ENCODE measurements around the gene GAS2L1.

Gene GAS2L1

DNA sequence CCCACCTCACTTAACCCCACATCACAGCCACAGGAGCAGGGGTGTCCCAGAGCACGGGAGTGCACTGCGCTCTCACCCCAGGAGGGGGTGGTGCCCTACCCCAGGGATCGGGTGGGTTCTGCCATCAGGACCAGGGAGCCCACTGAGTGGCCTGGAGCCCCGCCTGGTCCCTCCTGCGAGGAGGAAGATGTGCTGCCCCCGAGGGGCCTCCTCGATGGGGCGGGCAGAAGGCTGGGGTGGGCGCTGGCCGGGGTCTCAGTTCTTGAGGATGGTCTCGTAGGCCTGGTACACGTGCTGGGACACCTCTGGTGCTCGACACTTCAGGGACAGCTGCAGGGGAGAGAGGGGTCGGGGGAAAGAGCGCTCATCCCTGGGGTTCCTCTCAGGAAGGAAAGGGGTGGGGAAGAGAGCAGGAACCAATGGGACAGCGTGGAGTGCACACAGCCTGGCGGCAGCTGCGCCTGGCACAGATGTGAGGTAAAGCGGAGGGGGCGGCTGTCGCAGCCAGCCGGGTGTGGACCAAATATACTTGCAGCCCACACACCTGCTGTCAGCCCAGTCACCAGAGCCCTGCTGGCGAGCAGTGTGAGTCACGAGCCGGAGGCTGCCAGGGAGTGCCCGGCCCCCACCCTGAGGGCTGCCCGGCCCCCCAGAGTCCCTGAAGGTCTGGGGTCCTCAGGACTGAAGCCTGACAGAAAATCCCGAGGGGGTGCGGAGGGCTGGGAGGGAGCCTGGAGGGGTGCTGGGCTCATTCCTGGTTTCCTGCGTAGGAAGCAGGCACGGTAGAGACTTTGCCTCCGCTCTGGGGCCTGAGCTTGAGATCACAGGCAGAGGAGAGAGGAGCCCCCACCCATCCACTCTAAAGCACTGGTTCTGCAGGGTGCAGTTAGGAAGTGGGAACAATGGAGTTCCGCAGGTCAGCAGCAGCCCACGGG, 22.4 kb downstream of the GAS2L1 start:
- DNase-seq, result no peak

DNA sequence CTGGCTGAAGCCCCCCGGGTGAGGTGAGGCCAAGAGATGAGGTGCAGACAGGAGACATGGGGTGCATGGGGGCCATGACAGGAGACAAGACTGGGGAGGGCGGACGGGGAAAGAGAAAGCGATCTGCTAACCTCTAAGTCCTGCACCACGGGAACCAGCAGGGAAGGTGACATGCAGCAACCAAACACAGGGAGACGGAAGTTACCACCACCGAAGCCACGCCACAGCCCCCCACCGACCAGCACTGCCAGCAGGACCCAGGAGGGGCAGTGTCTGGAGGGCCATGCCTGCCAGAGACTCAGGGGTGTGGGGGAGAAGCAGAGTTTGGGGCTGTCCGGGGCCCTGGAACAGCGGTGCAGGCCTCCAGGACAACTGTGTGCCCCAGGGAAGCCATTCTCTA, 23.1 kb downstream of the GAS2L1 start:
- no peak for DNase-seq

DNA sequence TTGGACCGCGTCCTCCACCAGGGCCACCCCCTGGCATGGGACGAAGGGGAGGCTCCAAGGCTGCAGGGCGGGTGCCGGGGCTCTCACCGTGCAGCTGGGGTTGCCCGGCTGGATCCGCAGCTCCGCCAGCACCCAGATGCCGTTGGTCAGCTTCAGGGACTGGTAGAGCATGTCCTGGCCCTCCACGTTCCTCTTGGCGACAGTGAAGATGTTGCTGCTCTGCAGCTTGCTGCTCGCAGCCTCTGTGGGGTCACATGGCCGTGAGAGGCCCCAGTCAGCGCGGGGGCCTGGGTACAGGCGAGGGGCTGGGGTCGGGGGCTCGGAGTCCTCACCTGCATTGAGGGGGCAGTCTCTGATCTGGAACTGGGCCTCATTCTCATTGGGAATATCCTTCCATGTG, 23.8 kb downstream of the GAS2L1 start:
- DNase-seq, result no peak

DNA sequence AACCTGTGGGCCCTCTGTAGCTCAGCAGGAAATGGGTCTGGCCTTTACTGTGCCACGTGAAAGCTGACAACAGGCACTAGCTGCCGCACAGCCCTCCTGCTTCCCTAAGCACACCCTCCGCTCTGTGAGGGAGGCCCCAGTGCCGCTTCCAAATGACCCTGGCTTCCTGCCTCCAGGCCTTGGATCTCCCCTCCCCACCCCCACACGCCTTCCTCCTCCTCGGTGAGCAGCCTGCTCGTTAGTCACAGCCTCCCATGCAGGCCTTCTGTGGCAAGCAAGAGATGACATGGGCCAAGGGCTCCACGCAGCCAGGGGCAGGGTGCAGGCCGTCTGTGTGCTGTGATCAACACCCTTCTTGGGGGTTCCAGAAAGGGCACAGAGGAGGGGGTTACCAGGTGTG, 24.3 kb downstream of the GAS2L1 start:
- no peak for DNase-seq

DNA sequence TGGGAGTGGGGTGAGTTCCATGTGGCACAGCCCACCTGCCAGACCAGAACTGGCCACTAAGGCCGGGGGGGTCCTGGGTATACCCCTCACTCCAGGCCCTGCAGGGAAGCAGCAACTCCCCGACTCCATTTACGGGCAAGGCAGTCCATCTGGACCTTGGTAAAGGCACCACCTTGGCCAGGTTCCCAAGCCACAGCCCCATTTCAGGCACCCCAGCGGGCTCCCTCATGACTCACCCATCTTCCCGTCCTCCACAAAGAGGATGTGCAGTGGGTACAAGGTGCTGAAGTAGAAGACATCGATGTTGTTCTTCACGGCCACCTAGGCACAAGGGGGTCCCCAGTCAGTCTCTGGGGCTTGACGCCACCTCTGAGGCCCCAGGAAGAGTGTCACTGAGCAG, 24.8 kb downstream of the GAS2L1 start:
- no peak for DNase-seq

DNA sequence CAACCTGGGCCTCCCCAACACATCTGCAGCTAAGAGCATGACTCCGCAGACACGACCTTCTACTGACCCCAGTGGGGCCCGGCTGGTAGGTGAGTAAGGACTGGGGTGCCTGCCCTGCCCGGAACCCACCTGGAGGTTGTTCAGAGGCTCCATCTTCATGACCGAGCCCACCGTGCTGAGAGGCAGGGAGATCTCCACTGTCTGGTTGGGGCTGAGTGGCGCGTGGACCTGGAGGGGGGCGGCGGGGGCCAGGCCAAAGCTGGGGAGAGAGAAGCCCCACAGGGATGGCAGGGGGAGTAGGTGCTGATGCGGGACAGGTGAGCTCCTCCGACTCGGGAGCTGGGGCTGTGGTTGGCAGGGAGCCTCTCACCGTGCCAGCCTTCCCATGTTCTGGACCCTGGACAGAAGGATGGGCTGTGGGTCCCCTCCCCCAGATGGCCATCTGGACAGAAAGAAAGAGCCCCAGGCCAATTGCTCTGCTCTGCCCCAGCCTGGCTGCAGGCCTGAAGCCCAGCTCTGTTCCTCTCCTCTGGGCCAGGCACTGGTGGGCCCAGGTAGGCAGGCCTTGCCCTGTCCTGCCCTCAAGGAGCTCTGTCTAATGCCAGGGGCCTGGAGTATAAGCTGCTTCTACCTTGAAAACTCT, 25.3 kb downstream of the GAS2L1 start:
- DNase-seq, result no peak

DNA sequence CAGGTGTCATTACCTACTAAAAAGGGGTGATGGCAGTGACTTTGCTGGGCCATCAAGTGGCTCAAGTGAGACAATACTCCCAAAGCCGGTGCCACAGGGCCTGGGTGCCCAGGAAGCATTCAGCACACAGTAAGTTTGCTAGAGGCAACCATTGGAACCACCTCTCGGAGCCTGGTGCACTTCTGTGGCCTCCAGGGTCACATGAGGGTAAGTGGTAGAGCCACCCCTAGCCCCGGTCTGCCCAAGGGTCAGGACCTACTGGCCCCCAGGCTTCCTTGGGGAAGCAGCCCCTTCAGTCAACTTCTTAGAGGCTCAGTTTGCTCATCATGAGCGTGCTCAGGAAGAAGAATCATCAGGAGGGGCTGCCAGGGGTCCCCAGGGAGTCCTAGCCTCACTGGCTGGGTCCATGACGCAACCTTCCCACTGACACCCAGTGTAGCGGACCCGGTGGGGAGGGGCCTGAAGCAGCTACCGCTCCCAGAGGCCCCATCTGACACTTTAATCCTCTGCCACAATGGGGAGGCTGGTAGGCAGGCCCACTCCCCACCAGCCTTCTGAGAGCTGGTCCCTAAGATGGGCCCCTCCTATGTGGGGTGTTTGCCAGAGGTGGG, 26.5 kb downstream of the GAS2L1 start:
- no peak for DNase-seq

DNA sequence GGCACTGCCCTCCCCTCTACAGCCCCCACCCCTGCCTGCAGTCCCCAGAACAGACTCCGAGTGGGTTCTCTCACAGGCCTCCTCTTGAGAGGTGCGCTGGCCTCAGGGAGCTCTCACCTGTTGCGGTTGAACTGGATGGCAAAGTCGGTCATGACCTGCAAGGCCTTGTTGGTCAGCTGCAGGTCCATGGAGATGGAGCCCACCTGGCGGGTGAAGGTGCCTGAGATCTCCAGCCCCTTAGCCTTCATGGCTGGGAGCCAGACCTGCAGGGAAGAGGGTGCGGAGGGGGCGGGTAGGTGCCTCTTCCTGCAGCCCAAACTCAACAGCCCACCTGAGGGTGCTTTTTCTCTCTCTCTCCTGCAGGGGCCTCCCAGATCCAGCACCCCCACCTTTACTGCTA, 27.7 kb downstream of the GAS2L1 start:
- no peak for DNase-seq

DNA sequence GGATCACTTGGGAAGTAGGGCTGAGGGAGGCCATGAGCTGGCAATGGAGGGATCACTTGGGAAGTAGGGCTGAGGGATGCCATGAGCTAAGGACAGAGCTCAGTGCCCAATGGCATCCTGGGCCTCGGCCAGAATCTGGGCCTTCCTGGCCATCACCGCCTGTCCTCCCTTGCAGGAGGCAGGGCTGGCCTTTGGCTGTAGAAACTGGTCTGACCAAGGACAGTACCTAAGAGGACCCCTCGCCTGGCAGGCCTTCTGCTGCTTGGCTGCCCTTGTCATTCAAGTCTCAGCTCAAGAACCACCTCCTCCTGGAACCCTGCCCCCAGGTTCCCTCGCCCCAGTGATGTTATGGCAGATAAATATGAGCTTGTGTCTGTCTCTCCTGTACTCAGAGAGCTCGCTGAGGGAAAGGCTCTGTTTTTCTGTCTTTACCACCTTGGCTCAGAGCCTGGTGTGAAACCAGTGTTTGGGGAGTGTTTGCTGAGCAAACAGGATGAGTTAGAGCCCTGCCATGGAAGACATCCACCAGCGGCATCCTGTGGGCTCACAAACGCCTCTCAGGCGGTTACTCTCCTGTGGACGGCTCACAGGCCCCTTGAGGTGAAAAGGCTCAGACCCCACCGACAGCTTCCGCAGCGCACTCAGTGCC, 28.4 kb downstream of the GAS2L1 start:
- DNase-seq, result no peak

DNA sequence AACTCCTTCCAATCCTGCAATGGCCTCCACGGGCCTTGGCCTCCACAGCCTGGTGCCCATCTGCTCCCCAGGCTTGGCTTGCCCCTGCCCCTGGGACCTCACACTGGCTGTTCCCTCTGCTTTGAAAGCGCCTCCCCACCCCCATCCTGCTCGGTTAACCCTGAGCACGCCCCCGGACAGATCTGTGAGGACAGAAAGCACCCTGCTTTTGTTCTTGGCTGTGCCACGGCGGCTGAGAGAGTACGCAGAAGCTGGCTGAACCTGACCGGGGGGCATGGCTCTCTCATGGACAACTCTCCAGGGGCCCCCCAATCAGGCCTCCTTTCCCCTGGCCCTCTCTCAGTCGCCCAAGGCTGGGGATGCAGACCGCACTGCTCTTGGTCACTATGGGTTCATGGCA, 29.2 kb downstream of the GAS2L1 start:
- no peak for DNase-seq

DNA sequence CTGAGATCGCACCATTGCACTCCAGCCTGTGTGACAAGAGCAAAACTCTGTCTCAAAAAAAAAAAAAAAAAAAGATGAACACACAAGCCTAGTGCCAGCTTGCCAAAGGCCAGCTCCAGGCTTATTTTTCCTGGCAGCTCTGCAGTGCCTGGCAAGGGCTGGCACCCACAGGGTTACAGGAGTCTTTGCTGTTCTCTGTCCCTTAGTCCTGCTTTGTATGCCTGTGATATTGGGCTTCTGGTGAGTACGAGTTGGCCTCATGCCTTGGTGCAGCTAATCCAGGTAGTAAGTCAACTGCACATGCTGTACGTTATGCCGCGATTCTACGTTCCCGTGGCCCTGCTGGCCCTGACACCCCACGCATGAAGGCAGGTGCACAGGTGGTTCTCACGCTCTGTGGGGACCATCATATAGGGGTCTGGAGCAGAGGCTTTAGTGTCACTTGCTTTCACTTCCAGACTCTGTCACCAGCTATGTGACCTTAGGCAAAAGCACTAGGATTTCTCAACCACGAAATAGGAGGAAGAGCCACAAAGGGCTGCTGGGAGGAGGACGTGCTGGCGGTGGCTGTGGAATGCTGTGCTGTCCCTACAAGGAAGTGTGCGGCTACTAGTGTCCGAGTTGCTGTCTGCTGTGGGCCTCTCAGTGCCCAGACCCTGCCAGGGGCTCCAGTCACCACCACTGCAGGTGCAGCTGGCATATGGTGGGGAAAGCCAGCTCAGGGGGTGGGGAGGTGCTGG, 30.5 kb downstream of the GAS2L1 start:
- no peak for DNase-seq

DNA sequence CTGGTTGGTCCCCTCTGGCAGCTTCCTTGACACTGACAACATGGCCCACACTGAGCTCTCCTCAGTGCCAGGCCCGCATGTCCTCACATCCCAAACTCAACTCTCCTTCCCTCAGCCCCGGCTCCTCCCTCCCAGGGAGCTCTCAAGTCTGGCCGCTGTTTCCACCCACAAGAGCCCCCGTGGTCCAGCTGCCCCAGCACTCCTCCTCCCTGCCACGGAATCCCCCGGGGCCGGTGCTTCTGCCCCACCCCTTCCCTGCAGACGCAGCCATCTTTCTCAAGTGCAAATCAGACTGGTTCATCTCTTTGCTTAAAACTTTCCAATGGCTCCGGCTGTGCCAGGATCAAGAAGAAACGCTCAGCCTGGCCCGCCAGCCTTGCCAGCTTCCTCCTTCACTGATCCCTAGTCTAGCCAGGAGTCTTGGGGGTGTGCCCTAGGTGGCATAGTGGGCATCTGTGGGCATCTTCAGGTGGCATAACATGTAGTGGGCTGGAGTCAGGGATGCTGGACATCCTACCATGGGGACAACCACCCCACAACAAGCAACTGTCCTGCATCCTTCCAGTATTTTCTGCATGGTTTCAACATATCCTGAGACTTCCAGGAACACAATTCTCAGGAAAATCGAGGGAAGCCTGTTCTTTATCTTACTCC, 31.3 kb downstream of the GAS2L1 start:
- DNase-seq, result no peak

DNA sequence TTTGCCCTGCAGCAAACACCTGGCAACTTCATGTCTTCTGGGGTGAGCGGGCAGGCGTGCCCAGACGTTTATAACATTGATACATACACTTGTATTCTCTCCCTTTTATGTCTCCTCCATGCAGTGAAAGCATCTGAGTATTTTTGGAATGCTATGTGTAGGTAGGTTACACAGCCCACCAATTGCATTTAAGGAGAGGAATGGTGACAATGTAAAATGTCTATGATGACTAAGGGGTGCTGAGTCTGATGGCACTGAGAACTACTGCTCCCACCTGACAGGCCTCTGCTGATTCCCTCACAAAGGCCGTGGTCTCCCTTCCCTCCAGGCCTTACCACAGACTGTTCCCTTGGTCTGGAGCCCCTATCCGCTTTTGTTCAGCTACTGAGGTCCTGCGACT, 31.9 kb downstream of the GAS2L1 start:
- no peak for DNase-seq

DNA sequence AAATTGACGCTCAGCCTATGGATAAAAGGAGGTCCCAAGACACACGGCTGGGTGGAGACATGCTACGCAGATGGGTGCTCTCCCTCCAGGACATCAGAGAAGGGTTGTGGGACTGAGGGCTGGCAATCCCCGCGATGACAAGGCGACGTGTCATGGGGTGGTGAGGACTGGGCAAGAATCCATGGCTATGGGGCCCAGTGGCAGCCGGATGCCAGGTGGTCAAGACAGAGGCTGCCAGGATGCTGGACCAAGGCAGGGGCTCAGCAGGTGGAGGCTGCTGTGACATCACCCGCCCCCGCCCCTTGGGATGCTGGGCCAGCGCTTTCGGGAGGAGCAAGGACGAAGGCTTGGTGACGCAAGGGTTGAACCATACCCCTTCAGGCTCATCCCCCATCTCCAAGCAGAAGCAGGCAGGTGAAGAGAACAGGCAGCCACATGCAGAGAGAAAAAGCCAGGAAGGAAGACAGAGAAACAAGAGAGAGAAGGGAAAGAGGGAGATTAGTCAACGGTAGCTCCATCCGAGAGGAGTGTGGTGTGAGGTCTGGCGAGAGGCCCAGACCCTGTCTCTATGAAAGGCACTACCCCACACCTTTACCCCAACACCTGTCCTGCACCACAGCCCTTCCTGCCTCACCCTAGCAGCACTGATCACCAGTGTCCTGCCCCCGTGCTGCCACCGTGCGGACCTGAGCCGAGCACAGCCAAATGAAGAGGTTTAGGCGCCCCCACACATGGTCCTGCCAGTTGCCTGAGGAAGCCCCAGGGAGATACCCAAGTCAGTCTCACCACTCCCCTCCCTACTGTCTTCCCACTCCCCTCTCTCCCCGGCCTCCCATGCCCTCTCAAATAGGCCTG, 33.2 kb downstream of the GAS2L1 start:
- no peak for DNase-seq

DNA sequence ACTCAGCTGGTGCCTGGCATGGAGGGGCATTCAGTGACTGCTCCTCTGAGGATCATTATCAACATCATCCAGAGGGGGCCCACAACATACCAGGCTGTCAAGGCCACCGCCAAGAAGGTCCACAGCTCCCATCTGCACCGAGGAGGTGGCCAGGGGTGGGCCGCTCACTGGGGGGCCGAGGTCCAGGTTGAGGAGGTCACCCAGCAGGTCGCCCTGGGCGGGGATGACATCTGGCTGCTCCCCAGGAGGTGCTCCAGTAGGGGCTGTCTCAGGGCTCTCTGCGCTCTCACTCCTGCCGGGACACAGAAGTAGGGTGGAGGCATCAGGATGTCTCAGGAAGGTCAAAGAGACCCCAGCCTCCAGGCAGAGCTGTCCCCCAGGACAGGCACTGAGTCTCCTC, 34.1 kb downstream of the GAS2L1 start:
- DNase-seq, result no peak

DNA sequence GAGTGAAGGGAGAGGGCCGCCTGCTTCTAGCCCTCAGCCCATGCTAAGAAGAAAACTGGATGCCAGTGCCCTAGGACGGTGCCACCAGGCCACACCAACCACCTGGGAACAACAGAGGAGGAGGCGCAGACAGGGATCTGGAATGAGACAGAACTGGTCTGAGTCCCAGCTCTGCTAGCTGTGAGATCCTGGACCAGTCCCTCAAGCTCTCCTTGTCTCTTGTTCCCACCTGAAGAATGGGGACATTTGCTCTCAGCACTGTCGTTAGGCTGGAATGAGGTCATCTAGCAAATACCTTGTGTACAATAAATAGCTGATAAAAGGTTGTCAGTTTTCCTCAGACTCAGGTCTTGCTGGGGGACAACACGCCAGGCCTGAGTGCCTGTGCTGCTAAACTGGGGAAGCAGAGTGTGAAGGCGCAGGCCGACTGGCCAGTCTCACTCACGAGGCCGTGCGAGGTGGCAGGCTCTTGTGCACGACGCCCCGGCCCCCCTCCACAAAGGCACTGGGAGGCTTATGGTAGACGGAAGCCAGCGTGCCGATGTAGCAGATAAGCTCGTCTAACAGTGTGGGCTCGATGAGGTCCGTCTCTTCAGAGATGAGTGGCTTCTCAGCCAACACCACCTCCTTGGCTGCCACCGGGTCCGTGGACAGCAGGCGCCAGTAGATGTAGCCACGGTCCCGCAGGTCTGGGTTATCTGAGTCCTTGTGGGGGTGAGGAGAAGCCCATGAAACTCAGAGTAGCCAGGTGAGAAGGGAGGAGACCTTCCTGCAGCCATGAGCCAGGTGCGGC, 34.8 kb downstream of the GAS2L1 start:
- DNase-seq, result no peak

DNA sequence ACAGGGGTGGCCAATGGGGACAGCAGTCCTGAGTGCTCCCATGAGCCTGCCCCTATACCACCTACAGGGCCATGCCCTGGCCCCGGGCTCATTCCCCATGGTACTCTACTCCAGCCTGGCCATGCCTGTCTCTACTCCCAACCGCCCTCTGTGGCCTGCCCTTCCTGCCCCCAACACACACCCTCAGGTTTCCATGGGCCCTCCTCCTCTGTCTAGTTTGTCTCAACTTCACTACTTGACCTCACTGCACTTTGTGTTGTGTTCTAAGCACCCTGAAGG, 35.3 kb downstream of the GAS2L1 start:
- no peak for DNase-seq

DNA sequence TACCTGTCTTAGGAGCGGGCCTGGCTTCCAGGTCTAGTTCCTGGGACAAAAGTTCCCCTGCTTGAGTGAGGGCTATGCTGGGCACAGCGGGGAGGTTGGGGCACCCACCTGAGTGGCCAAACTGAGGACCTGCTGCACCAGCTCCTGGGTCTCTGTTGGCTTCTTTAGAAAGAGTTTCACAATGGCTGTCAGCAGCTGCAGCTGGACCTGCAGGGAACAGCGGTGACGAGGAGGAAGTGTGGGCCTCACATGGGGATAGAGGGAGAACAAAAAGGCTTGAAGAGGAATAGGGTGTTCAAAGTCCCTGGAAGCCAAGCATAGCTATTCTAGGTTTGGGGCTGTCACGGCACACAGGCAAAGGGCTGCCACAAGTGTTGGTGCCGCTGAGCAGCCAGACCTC, 35.7 kb downstream of the GAS2L1 start:
- DNase-seq, result no peak

DNA sequence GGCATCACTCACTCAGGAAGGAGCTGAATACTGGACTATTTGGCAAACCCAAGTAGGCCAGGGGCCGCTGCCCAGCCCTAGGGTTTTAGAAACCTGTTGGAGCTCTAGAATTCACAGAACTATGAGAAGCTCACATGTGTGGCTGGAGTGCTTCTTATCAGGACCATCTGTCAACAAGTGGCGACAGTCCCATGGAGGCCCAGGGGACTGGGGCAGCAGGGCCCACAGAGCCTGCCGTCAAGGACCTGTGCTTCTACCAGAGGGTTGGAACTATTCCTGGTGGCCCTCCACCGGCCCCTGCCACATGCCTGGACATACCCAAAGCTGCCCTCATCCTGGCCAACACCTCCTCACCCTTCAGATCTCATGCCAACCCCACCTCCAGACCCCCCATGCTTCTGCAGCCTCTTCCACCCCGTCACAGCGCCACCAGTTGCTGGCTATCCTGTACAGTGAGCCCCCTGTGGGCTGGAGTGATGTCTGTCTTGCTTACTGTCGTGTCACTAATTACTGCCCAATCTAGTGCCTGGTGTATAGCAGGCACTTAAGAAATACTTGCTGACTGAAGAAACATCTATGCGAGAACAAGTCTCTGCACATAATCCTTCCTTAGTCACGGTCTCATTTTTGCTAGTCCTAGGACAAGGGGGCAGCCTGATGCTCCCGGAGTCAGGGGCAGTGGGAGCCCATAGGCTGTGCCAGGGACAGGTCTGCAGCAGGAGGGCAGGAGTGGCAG, 36.3 kb downstream of the GAS2L1 start:
- DNase-seq, result no peak

DNA sequence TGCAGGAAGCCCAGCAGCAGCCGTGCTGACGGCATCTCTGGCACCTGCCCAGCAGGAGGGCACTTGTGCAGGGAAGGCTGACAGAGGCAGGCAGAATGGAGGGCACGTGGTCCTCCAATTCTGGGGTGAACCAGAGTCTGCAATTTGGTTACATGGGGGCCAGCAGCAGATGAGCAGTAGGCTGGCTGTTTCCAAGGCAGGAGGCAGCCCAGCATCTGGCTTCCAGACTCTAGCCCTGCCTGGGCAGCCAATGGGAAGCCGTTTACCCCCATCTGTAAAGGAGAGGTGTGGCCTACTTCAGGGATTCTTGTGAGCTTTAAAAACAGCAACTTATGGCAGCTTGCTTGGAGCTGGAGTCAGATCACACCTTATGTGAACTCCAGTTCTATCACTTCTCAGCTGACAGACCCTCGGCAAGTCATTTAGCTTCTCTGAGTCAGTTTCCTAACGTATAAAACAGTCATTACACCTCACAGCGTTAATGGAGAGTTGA, 36.9 kb downstream of the GAS2L1 start:
- no peak for DNase-seq

All from T-helper 9 cell (primary cell).